IMR-90 (cell line): ENCODE data around the gene CAMTA1.

Experiments
- BHLHE40 ChIP-seq: fragments of 150-350 bp; IDR thresholded peaks from 2 replicates; pipeline ENCODE4 v1.6.1; 2016; ENCODE audit warnings: mild to moderate bottlenecking, low read depth, low read length
- FOS ChIP-seq: fragments of 150-350 bp; IDR thresholded peaks from 2 replicates; pipeline ENCODE4 v1.6.1; 2016; ENCODE audit warnings: low read depth, low read length
- MAFK ChIP-seq: IDR thresholded peaks from 2 replicates; pipeline ENCODE4 v1.6.1; 2012; ENCODE audit warnings: low read depth, low read length, improper control_type of control experiment
- POLR2A ChIP-seq: IDR thresholded peaks from 2 replicates; pipeline ENCODE4 v1.6.1; 2012; ENCODE audit warnings: mild to moderate bottlenecking, low read depth, low read length
- RCOR1 ChIP-seq: IDR thresholded peaks from 2 replicates; pipeline ENCODE4 v1.6.1; 2012; ENCODE audit warnings: mild to moderate bottlenecking, low read length, improper control_type of control experiment; ENCODE audit not compliant: insufficient replicate concordance
- TF ChIP-seq, protein P1 (sequence below): conservative IDR thresholded peaks from 2 replicates; pipeline ENCODE4 v1.5.1; 2012; ENCODE audit warnings: mild to moderate bottlenecking, low read depth, low read length, improper control_type of control experiment
- TF ChIP-seq, protein P2 (sequence below): fragments of 150-350 bp; IDR thresholded peaks from 2 replicates; pipeline ENCODE4 v1.6.1; 2017; ENCODE audit warnings: mild to moderate bottlenecking, antibody characterized with exemption, low read length, low read depth

DNA sequence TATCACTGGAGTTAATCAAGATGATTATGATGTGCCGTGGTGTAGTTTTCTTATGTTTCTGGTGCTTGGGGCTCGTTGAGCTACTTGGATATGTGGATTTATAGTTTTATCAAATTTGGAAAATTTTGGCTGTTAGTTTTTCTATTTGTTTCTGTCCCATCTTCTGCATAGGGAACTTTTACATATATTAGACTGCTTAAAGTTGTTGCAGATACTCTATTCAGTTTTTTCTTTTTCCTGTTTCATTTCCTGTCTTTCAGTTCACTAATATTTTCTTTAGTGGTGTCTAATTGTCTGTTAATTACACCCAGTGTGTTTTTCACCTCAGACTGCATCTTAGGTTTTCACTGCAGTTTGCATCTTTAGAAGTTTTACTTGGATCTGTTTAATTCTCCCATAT is 247.7 kb downstream of the CAMTA1 start:
- TF ChIP-seq, protein P1, sequence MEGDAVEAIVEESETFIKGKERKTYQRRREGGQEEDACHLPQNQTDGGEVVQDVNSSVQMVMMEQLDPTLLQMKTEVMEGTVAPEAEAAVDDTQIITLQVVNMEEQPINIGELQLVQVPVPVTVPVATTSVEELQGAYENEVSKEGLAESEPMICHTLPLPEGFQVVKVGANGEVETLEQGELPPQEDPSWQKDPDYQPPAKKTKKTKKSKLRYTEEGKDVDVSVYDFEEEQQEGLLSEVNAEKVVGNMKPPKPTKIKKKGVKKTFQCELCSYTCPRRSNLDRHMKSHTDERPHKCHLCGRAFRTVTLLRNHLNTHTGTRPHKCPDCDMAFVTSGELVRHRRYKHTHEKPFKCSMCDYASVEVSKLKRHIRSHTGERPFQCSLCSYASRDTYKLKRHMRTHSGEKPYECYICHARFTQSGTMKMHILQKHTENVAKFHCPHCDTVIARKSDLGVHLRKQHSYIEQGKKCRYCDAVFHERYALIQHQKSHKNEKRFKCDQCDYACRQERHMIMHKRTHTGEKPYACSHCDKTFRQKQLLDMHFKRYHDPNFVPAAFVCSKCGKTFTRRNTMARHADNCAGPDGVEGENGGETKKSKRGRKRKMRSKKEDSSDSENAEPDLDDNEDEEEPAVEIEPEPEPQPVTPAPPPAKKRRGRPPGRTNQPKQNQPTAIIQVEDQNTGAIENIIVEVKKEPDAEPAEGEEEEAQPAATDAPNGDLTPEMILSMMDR, result no peak
- TF ChIP-seq RCOR1 (no peak), MAFK (no peak), POLR2A (no peak), FOS (no peak), BHLHE40 (no peak)
- TF ChIP-seq, protein P2, sequence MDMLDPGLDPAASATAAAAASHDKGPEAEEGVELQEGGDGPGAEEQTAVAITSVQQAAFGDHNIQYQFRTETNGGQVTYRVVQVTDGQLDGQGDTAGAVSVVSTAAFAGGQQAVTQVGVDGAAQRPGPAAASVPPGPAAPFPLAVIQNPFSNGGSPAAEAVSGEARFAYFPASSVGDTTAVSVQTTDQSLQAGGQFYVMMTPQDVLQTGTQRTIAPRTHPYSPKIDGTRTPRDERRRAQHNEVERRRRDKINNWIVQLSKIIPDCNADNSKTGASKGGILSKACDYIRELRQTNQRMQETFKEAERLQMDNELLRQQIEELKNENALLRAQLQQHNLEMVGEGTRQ, result no peak
